IMR-90 (cell line): Measurements from ENCODE around the gene RAP1GAP2. TPM values are rescaled to one million over a fixed set of nuclear protein-coding genes. Genes with fewer than 3 reads are reported as not detected.

Source experiments
- ATAC-seq: fragments of 200-7000 bp; cut with Tn5 transposase; 2 replicates; pipeline ENCODE4 v1.9.1; 2020; ENCODE audit warnings: low read depth, mild to moderate bottlenecking, moderate library complexity
- BruUV-seq: library from RNA; stranded (reverse); fragments of 400-500 nt; replicated peaks from 2 replicates; lab custom pipeline; 2021; lab: Mats Ljungman, UMichigan
- CTCF ChIA-PET: fragments of 300-600 bp; formaldehyde crosslinking; extraction: SDS; loops from one replicate; lab custom pipeline; 2021; ENCODE audit warnings: antibody characterized with exemption; lab: Yijun Ruan, JAX
- POLR2A ChIA-PET: fragments of 300-600 bp; sonication (Branson Sonifier 250); formaldehyde crosslinking; loops from one replicate; lab custom pipeline; 2022; ENCODE audit warnings: antibody characterized with exemption; ENCODE audit not compliant: unreplicated experiment; lab: Charles Lee
- DNase-seq: peaks from one replicate; pipeline ENCODE4 v3.0.0; 2013
- H2AFZ ChIP-seq: replicated peaks from 2 replicates; pipeline ENCODE3; 2013; ENCODE audit warnings: low read length, mild to moderate bottlenecking; ENCODE audit not compliant: poor library complexity
- H2AK5ac ChIP-seq: 2 replicates; pipeline ENCODE4 v1.6.1; 2013; ENCODE audit warnings: low read depth, low read length, inconsistent platforms
- H2AK9ac ChIP-seq: replicated peaks from 2 replicates; pipeline ENCODE3; 2013; ENCODE audit warnings: mild to moderate bottlenecking, low read depth, low read length, moderate library complexity; ENCODE audit not compliant: poor library complexity
- H2BK120ac ChIP-seq: 2 replicates; pipeline ENCODE4 v1.6.1; 2013; ENCODE audit warnings: low read depth, low read length, inconsistent platforms
- H2BK15ac ChIP-seq: 3 replicates; pipeline ENCODE4 v1.6.1; 2013; ENCODE audit warnings: low read depth, low read length, inconsistent platforms
- H2BK20ac ChIP-seq: 2 replicates; pipeline ENCODE4 v1.6.1; 2013; ENCODE audit warnings: low read depth, mild to moderate bottlenecking, inconsistent platforms, low read length, moderate library complexity
- H2BK5ac ChIP-seq: 2 replicates; pipeline ENCODE4 v1.6.1; 2013; ENCODE audit warnings: mild to moderate bottlenecking, low read depth, low read length, inconsistent platforms; ENCODE audit not compliant: poor library complexity, severe bottlenecking
- H3K14ac ChIP-seq: replicated peaks from 2 replicates; pipeline ENCODE4 v1.6.1; 2013; ENCODE audit warnings: low read depth, low read length, inconsistent platforms
- H3K18ac ChIP-seq: 2 replicates; pipeline ENCODE4 v1.6.1; 2013; ENCODE audit warnings: low read depth, low read length, control low read depth
- H3K23ac ChIP-seq: 2 replicates; pipeline ENCODE4 v1.6.1; 2013; ENCODE audit warnings: low read depth, low read length, inconsistent platforms
- H3K27ac ChIP-seq: 2 replicates; pipeline ENCODE4 v1.5.1; 2013; ENCODE audit warnings: mild to moderate bottlenecking, control low read depth, low read length; ENCODE audit not compliant: insufficient read depth
- H3K27me3 ChIP-seq: 2 replicates; pipeline ENCODE4 v1.6.1; 2013; ENCODE audit warnings: low read length; ENCODE audit not compliant: control insufficient read depth, insufficient read depth
- H3K36me3 ChIP-seq: 2 replicates; pipeline ENCODE4 v1.6.1; 2013; ENCODE audit warnings: low read length, mixed read lengths; ENCODE audit not compliant: control insufficient read depth, insufficient read depth
- H3K4ac ChIP-seq: 2 replicates; pipeline ENCODE4 v1.6.1; 2013; ENCODE audit warnings: low read depth, low read length, inconsistent platforms
- H3K4me1 ChIP-seq: 2 replicates; pipeline ENCODE4 v1.6.1; 2013; ENCODE audit warnings: low read length, mixed read lengths; ENCODE audit not compliant: control insufficient read depth, insufficient read depth
- H3K4me2 ChIP-seq: 2 replicates; pipeline ENCODE4 v1.6.1; 2013; ENCODE audit warnings: low read depth, mild to moderate bottlenecking, control low read depth, low read length, moderate library complexity
- H3K4me3 ChIP-seq: 2 replicates; pipeline ENCODE4 v1.5.1; 2013; ENCODE audit warnings: low read depth, mild to moderate bottlenecking, control low read depth, low read length, moderate library complexity; ENCODE audit not compliant: insufficient read depth
- H3K56ac ChIP-seq: 2 replicates; pipeline ENCODE4 v1.6.1; 2013; ENCODE audit warnings: low read length, inconsistent platforms; ENCODE audit not compliant: insufficient read depth; ENCODE audit errors: extremely low read depth
- H3K79me1 ChIP-seq, 2 experiments: 2 replicates each; pipeline ENCODE4 v1.6.1; 2013; ENCODE audit warnings: low read length in 2 of 2, inconsistent platforms in 1 of 2, low read depth in 1 of 2
- H3K9ac ChIP-seq: 2 replicates; pipeline ENCODE4 v1.6.1; 2013; ENCODE audit warnings: low read depth, low read length, control low read depth
- H3K9me1 ChIP-seq: 2 replicates; pipeline ENCODE4 v1.6.1; 2013; ENCODE audit warnings: low read length, inconsistent platforms; ENCODE audit not compliant: insufficient read depth
- H3K9me3 ChIP-seq: 2 replicates; pipeline ENCODE4 v1.6.1; 2013; ENCODE audit warnings: low read length; ENCODE audit not compliant: control insufficient read depth, insufficient read depth
- H4K20me1 ChIP-seq: 2 replicates; pipeline ENCODE4 v1.6.1; 2013; ENCODE audit warnings: low read length, inconsistent platforms; ENCODE audit not compliant: insufficient read depth
- H4K5ac ChIP-seq: 2 replicates; pipeline ENCODE4 v1.6.1; 2013; ENCODE audit warnings: mild to moderate bottlenecking, low read depth, low read length, control low read depth
- H4K8ac ChIP-seq, 2 experiments: 2 replicates each; pipeline ENCODE4 v1.6.1; 2013; ENCODE audit warnings: low read depth in 2 of 2, low read length in 2 of 2, control low read depth in 1 of 2, inconsistent platforms in 1 of 2
- H4K91ac ChIP-seq: 2 replicates; pipeline ENCODE4 v1.6.1; 2013; ENCODE audit warnings: low read depth, low read length, inconsistent platforms; ENCODE audit not compliant: insufficient read depth
- BHLHE40 ChIP-seq: fragments of 150-350 bp; IDR thresholded peaks from 2 replicates; pipeline ENCODE4 v1.6.1; 2016; ENCODE audit warnings: mild to moderate bottlenecking, low read depth, low read length
- CHD1 ChIP-seq: IDR thresholded peaks from 2 replicates; pipeline ENCODE4 v1.6.1; 2012; ENCODE audit warnings: low read depth, low read length, improper control_type of control experiment
- ELK1 ChIP-seq: fragments of 150-350 bp; IDR thresholded peaks from 2 replicates; pipeline ENCODE4 v1.6.1; 2016; ENCODE audit warnings: low read depth, mild to moderate bottlenecking, low read length, moderate library complexity, borderline replicate concordance
- FOS ChIP-seq: fragments of 150-350 bp; IDR thresholded peaks from 2 replicates; pipeline ENCODE4 v1.6.1; 2016; ENCODE audit warnings: low read depth, low read length
- MAFK ChIP-seq: IDR thresholded peaks from 2 replicates; pipeline ENCODE4 v1.6.1; 2012; ENCODE audit warnings: low read depth, low read length, improper control_type of control experiment
- RCOR1 ChIP-seq: IDR thresholded peaks from 2 replicates; pipeline ENCODE4 v1.6.1; 2012; ENCODE audit warnings: mild to moderate bottlenecking, low read length, improper control_type of control experiment; ENCODE audit not compliant: insufficient replicate concordance
- RFX5 ChIP-seq: IDR thresholded peaks from 2 replicates; pipeline ENCODE4 v1.8.0; 2012; ENCODE audit warnings: low read depth, mild to moderate bottlenecking, low read length, moderate library complexity
- SMC3 ChIP-seq: fragments of 150-350 bp; IDR thresholded peaks from 2 replicates; pipeline ENCODE4 v1.6.1; 2016; ENCODE audit warnings: low read depth, mild to moderate bottlenecking, antibody characterized with exemption, low read length, moderate library complexity
- WGBS, 2 experiments: methylation state at CpG; one replicate each; pipeline versions ENCODE4 v1.1.5 to v1.1.7; 2013; ENCODE audit warnings: missing lambda C conversion rate in 2 of 2; ENCODE audit not compliant: insufficient read length in 1 of 2; ENCODE audit errors: extremely low coverage in 2 of 2; 5-methylcytosine and 5-hydroxymethylcytosine counted together
- dilution Hi-C: fragments of 300-500 bp; cut with HindIII; formaldehyde crosslinking; loops from one replicate; pipeline ENCODE4 v1.14.3; 2018; ENCODE audit warnings: low sequenced_read_pairs; ENCODE audit not compliant: unreplicated experiment
- in situ Hi-C: fragments of 300-500 bp; cut with MboI; formaldehyde crosslinking; loops from 3 replicates; pipeline ENCODE4 v1.14.3; 2019; ENCODE audit warnings: low sequenced_read_pairs, inconsistent platforms, mixed read lengths
- intact Hi-C: fragments of 100-400 bp; cut with micrococcal nuclease; formaldehyde crosslinking; loops from 2 replicates; pipeline ENCODE4 v1.10.0; 2022
- polyA plus RNA-seq, 3 experiments: library from polyadenylated mRNA; depleted of rRNA; stranded (reverse); fragments of >200 nt; gene quantifications; 2 replicates each; pipeline ENCODE4 v1.2.3, GENCODE V29; 2012; ENCODE audit warnings: low replicate concordance in 1 of 3
- total RNA-seq: library from RNA; depleted of rRNA; stranded (reverse); fragments of >200 nt; gene quantifications from 2 replicates; pipeline ENCODE4 v1.2.3, GENCODE V29; 2012

RAP1GAP2 gene
- total and polyA plus RNA-seq, 2 of the 4 experiments (the other 2 are of a cell fraction), result 5.7 to 7.5 TPM

GRCh38 chr17:2770129-2770528, 26.1 kb upstream of the RAP1GAP2 start:
- TF ChIP-seq RFX5, result no peak
- TF ChIP-seq MAFK, result no peak
- TF ChIP-seq RCOR1, result no peak
- TF ChIP-seq FOS, result no peak
- TF ChIP-seq CHD1, result no peak
- no peak for TF ChIP-seq SMC3
- no peak for TF ChIP-seq ELK1
- TF ChIP-seq BHLHE40, result no peak
- Histone ChIP-seq H2BK120ac (no peak overlapping the region), H2AFZ (no peak overlapping the region), H4K5ac (no peak overlapping the region), H3K4me2 (no peak overlapping the region), H3K4me3 (no peak overlapping the region), H3K9ac (no peak overlapping the region), H3K14ac (no peak overlapping the region), H3K9me1 (no peaks in the 10 kb centered on the region), H3K36me3 (no peaks in the 10 kb centered on the region), H2BK20ac (no peak overlapping the region), H3K27ac (no peak overlapping the region), H3K9me3 (no peaks in the 10 kb centered on the region), H3K56ac (no peak overlapping the region), H4K91ac (no peak overlapping the region), H3K4ac (no peak overlapping the region), H2BK15ac (no peak overlapping the region), H4K20me1 (no peaks in the 10 kb centered on the region), H3K4me1 (no peaks in the 10 kb centered on the region), H3K27me3 (peaks cover 14% of the 10 kb centered on the region), H4K8ac (no peak overlapping the region), H2BK5ac (no peak overlapping the region), H3K23ac (no peak overlapping the region), H3K79me1 (no peaks in the 10 kb centered on the region), H2AK5ac (no peak overlapping the region), H3K18ac (no peak overlapping the region), H2AK9ac (no peak overlapping the region)
- CTCF ChIA-PET, result no interaction called here
- intact Hi-C loops, result no loop called here
- in situ Hi-C loops, result no loop called here
- no peak for ATAC-seq
- no TSS peak for BruUV-seq
- POLR2A ChIA-PET, result no interaction called here
- WGBS, 2 experiments, result 48% methylated on average over 9 of the region's 12 CpGs; no CpG with 5 or more reads in 1 of the 2 experiments
- dilution Hi-C loops, result no loop called here
- no peak for DNase-seq
